B cell (primary cell): ENCODE measurements around the gene NTNG1. TPM values are rescaled to one million over a fixed set of nuclear protein-coding genes. Genes with fewer than 3 reads are reported as not detected.

Experiments used
- ATAC-seq: fragments of 200-7000 bp; cut with Tn5 transposase; one replicate; pipeline ENCODE4 v1.10.0; 2021; ENCODE audit warnings: low read depth, mild to moderate bottlenecking, moderate number of reproducible peaks, moderate library complexity
- CTCF ChIA-PET: fragments of 350-600 bp; sonication (Branson Sonifier 250); formaldehyde crosslinking; loops from one replicate; lab custom pipeline; 2021; ENCODE audit warnings: antibody characterized with exemption, inconsistent platforms; lab: Charles Lee
- POLR2A ChIA-PET: fragments of 350-600 bp; sonication (Branson Sonifier 250); formaldehyde crosslinking; loops from one replicate; lab custom pipeline; 2021; ENCODE audit warnings: antibody characterized with exemption; lab: Charles Lee
- DNase-seq: peaks from one replicate; pipeline ENCODE4 v3.0.0; 2013
- H2AFZ ChIP-seq: 2 replicates; pipeline ENCODE4 v1.6.1; 2012; ENCODE audit warnings: mild to moderate bottlenecking, low read depth, low read length; ENCODE audit not compliant: insufficient read depth, poor library complexity, severe bottlenecking
- H3K27ac ChIP-seq, 2 donors: 1 replicate in 1 of 2; 2 replicates in 1 of 2; pipeline ENCODE4 v1.5.1; 2012 to 2013; ENCODE audit warnings: low read length in 2 of 2, mild to moderate bottlenecking in 2 of 2, moderate library complexity in 1 of 2
- H3K27me3 ChIP-seq, 4 experiments: fragments of 200-600 bp in 1 of 4; sonication (generic) in 1 of 4; replicated peaks in 1 of 4; 1 replicate in 2 of 4; 2 replicates in 2 of 4; pipeline versions ENCODE4 v1.6.1 to v1.7.0; 2013 to 2016; ENCODE audit warnings: low read length in 3 of 4, mild to moderate bottlenecking in 2 of 4, mixed read lengths in 1 of 4, moderate library complexity in 1 of 4; ENCODE audit not compliant: insufficient read depth in 4 of 4, control insufficient read depth in 3 of 4; ENCODE audit errors: control extremely low read depth in 1 of 4
- H3K36me3 ChIP-seq, 2 experiments: replicated peaks in 1 of 2; 1 replicate in 1 of 2; 2 replicates in 1 of 2; pipeline versions ENCODE4 v1.6.1 to v1.7.1; 2013; ENCODE audit warnings: low read length in 1 of 2; ENCODE audit not compliant: insufficient read depth in 2 of 2, control insufficient read depth in 1 of 2; ENCODE audit errors: control extremely low read depth in 1 of 2, extremely low read depth in 1 of 2
- H3K4me1 ChIP-seq, 2 donors: fragments of 200-600 bp in 1 of 2; sonication (generic) in 1 of 2; 1 replicate in 1 of 2; 2 replicates in 1 of 2; pipeline versions ENCODE4 v1.5.1 to v1.6.1; 2013 to 2017; ENCODE audit warnings: low read length in 2 of 2; ENCODE audit not compliant: control insufficient read depth in 2 of 2, insufficient read depth in 2 of 2
- H3K4me2 ChIP-seq: replicated peaks from 2 replicates; pipeline ENCODE3; 2012; ENCODE audit warnings: mild to moderate bottlenecking, low read depth, low read length; ENCODE audit not compliant: poor library complexity, severe bottlenecking
- H3K4me3 ChIP-seq, 5 experiments: fragments of 200-600 bp in 1 of 5; sonication (generic) in 1 of 5; 1 replicate in 3 of 5; 2 replicates in 2 of 5; pipeline versions ENCODE4 v1.5.1 to v1.7.0; 2011 to 2016; ENCODE audit warnings: low read length in 4 of 5, mild to moderate bottlenecking in 4 of 5, low read depth in 2 of 5, control low read depth in 1 of 5, moderate library complexity in 1 of 5; ENCODE audit not compliant: insufficient read depth in 1 of 5; ENCODE audit errors: control extremely low read depth in 1 of 5, extremely low read depth in 1 of 5
- H3K79me2 ChIP-seq: fragments of 200-600 bp; sonication (generic); one replicate; pipeline ENCODE4 v1.6.0; 2016; ENCODE audit warnings: low read length; ENCODE audit not compliant: control insufficient read depth, insufficient read depth
- H3K9ac ChIP-seq: fragments of 200-600 bp; sonication (generic); 2 replicates; pipeline ENCODE4 v1.6.1; 2017; ENCODE audit warnings: mild to moderate bottlenecking, low read length, moderate library complexity
- H3K9me3 ChIP-seq, 3 donors: one replicate each; pipeline versions ENCODE4 v1.6.1 to v1.7.1; 2013; ENCODE audit warnings: low read length in 2 of 3; ENCODE audit not compliant: control insufficient read depth in 2 of 3, insufficient read depth in 1 of 3; ENCODE audit errors: control extremely low read depth in 1 of 3
- H4K20me1 ChIP-seq: 2 replicates; pipeline ENCODE4 v1.6.0; 2012; ENCODE audit warnings: mild to moderate bottlenecking, low read length; ENCODE audit not compliant: insufficient read depth, control insufficient read depth, poor library complexity, severe bottlenecking
- H3K27ac Mint-ChIP-seq: one replicate; pipeline ENCODE4 v1.8.0; 2021; ENCODE audit warnings: mixed read lengths
- H3K27me3 Mint-ChIP-seq: one replicate; pipeline ENCODE4 v1.8.0; 2021; ENCODE audit warnings: mixed read lengths
- H3K4me1 Mint-ChIP-seq: one replicate; pipeline ENCODE4 v1.8.0; 2021; ENCODE audit warnings: mixed read lengths
- H3K4me3 Mint-ChIP-seq: one replicate; pipeline ENCODE4 v1.8.0; 2021; ENCODE audit warnings: mixed read lengths
- H3K9me3 Mint-ChIP-seq: one replicate; pipeline ENCODE4 v1.8.0; 2022; ENCODE audit warnings: mixed read lengths; ENCODE audit not compliant: insufficient read depth
- EZH2 ChIP-seq: IDR thresholded peaks from 2 replicates; pipeline ENCODE4 v1.6.1; 2012; ENCODE audit warnings: borderline replicate concordance, low read depth, mild to moderate bottlenecking, moderate library complexity, low read length; ENCODE audit not compliant: insufficient read depth, poor library complexity, severe bottlenecking
- WGBS: methylation state at CpG from one replicate; pipeline ENCODE4 v1.1.5; 2013; ENCODE audit warnings: missing lambda C conversion rate; ENCODE audit not compliant: insufficient coverage; 5-methylcytosine and 5-hydroxymethylcytosine counted together
- intact Hi-C: fragments of 100-400 bp; cut with micrococcal nuclease; formaldehyde crosslinking; loops from one replicate; pipeline ENCODE4 v1.10.0; 2022
- polyA plus RNA-seq: library from polyadenylated mRNA; depleted of rRNA; stranded (reverse); fragments of >200 nt; gene quantifications from 2 replicates; pipeline ENCODE4 v1.2.3, GENCODE V29; 2012
- total RNA-seq, 2 donors: library from RNA; stranded (reverse); fragments of 120-200 nt in 1 of 2; gene quantifications; 1 replicate in 1 of 2; 2 replicates in 1 of 2; pipeline versions ENCODE4 v1.2.3 to v1.2.4, GENCODE V29; 2013 to 2022
- TF ChIP-seq, protein P1 (sequence below): fragments of 200-600 bp; IDR thresholded peaks from one replicate; pipeline ENCODE4 v1.8.0; 2022; ENCODE audit warnings: antibody characterized with exemption, mild to moderate bottlenecking

The NTNG1 gene
- total and polyA plus RNA-seq, 2 donors (not counting 1 experiment from before 2014, with no cell fraction given) = 2.8 to 3.7 TPM

DNA sequence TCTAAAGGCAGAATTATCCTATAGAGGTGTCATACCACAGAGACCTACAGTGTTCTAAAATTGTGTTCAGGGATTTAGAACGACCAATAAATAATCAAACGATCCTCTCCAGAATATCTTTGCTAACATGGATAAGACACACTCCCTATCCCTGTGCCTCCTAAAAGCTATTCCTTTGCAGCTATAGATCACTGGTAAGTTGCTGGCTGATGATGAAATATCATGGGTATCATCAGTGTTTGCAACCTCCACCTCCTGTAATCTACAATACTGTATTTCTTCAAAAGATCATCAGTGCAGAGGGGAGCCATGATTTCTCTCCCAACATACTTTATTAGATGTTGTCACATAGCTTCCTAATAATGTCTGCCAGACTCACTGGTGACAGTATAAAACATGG, 201.9 kb downstream of the NTNG1 start:
- H3K36me3 ChIP-seq = peaks cover 0 to 1% of the 10 kb centered on the region in 2 experiments
- Mint-ChIP-seq H3K4me3 (no peak overlapping the region), H3K4me1 (no peaks in the 10 kb centered on the region), H3K9me3 (no peaks in the 10 kb centered on the region), H3K27me3 (no peaks in the 10 kb centered on the region), H3K27ac (no peak overlapping the region)
- H3K4me1 ChIP-seq = no peaks in the 10 kb centered on the region
- WGBS = no CpG with 5 or more reads among the region's 2 CpGs
- H2AFZ ChIP-seq = no peak overlapping the region
- no peaks in the 10 kb centered on the region for H3K27me3 ChIP-seq
- DNase-seq = no peak
- H3K9me3 ChIP-seq = no peaks in the 10 kb centered on the region
- ATAC-seq = no peak
- H3K4me2 ChIP-seq = no peak overlapping the region
- no peak overlapping the region for H3K27ac ChIP-seq
- H3K9ac ChIP-seq = no peak overlapping the region
- H3K79me2 ChIP-seq = no peaks in the 10 kb centered on the region
- intact Hi-C loops = no loop called here
- ChIA-PET CTCF (no interaction called here), POLR2A (no interaction called here)
- no peaks in the 10 kb centered on the region for H4K20me1 ChIP-seq
- TF ChIP-seq, protein P1, sequence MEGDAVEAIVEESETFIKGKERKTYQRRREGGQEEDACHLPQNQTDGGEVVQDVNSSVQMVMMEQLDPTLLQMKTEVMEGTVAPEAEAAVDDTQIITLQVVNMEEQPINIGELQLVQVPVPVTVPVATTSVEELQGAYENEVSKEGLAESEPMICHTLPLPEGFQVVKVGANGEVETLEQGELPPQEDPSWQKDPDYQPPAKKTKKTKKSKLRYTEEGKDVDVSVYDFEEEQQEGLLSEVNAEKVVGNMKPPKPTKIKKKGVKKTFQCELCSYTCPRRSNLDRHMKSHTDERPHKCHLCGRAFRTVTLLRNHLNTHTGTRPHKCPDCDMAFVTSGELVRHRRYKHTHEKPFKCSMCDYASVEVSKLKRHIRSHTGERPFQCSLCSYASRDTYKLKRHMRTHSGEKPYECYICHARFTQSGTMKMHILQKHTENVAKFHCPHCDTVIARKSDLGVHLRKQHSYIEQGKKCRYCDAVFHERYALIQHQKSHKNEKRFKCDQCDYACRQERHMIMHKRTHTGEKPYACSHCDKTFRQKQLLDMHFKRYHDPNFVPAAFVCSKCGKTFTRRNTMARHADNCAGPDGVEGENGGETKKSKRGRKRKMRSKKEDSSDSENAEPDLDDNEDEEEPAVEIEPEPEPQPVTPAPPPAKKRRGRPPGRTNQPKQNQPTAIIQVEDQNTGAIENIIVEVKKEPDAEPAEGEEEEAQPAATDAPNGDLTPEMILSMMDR = no peak
- TF ChIP-seq EZH2 = no peak
- no peak overlapping the region for H3K4me3 ChIP-seq

DNA sequence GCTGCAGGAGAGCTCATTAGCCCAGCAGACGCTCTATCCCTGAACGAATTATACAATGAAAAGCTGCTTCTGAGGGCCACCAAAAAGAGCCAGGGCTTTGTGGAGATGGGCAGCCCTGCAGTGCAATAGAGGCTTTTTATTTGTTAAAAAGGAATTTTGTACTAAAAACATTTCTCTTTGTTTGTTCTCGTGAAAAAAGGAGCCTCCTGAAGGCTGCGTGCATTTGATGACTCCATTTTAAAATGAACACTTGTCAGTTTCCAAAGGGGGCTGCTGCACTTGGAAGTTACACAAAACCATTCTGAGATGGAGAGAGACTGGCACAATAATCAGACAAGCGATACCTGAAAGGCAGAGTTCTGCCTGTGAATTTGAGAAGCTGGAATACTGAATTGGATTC, 202.8 kb downstream of the NTNG1 start:
- Histone ChIP-seq H2AFZ (no peak overlapping the region), H3K79me2 (no peaks in the 10 kb centered on the region), H3K4me1 (no peaks in the 10 kb centered on the region), H3K9ac (no peak overlapping the region), H3K9me3 (no peaks in the 10 kb centered on the region), H3K27ac (no peak overlapping the region), H3K27me3 (no peaks in the 10 kb centered on the region), H4K20me1 (no peaks in the 10 kb centered on the region), H3K36me3 (peaks cover 0 to 1% of the 10 kb centered on the region in 2 experiments), H3K4me2 (no peak overlapping the region), H3K4me3 (no peak overlapping the region)
- TF ChIP-seq, protein P1 = no peak
- TF ChIP-seq EZH2 = no peak
- CTCF ChIA-PET = interaction anchor here (0.6 kb wide), 1 partner anchor 27 kb away, joined by 4 read pairs; no protein-coding TSS in a partner anchor
- no peaks in the 10 kb centered on the region for H3K27me3 Mint-ChIP-seq
- intact Hi-C loops = no loop called here
- no peak overlapping the region for H3K27ac Mint-ChIP-seq
- DNase-seq = no peak
- no peaks in the 10 kb centered on the region for H3K9me3 Mint-ChIP-seq
- no peak for ATAC-seq
- POLR2A ChIA-PET = no interaction called here
- H3K4me3 Mint-ChIP-seq = no peak overlapping the region
- WGBS = 98% methylated on average over 4 of the region's 5 CpGs
- no peaks in the 10 kb centered on the region for H3K4me1 Mint-ChIP-seq
